ENCODE results near the gene GNB1L.

Gene GNB1L

GRCh38 chr22:19825904-19826618, 28.6 kb downstream of the GNB1L start:
- no peak for DNase-seq (ENCODE audit: low read depth)
- no peak overlapping the region for H3K4me3 ChIP-seq (ENCODE audit: control insufficient read depth, low read depth, low read length)
- no peak for TF ChIP-seq CTCF (IDR thresholded peaks at IDR 0.05; ENCODE audit: control insufficient read depth, insufficient read depth, low read depth, low read length, missing control alignments)

GRCh38 chr22:19824926-19825339, 29.7 kb downstream of the GNB1L start:
- no peak for TF ChIP-seq CTCF (IDR thresholded peaks at IDR 0.05; ENCODE audit: control insufficient read depth, insufficient read depth, low read depth, low read length, missing control alignments)
- DNase-seq (ENCODE audit: low read depth): no peak
- no peak overlapping the region for H3K4me3 ChIP-seq (ENCODE audit: control insufficient read depth, low read depth, low read length)

GRCh38 chr22:19824212-19824925, 30.3 kb downstream of the GNB1L start:
- TF ChIP-seq CTCF (IDR thresholded peaks at IDR 0.05; ENCODE audit: control insufficient read depth, insufficient read depth, low read depth, low read length, missing control alignments): no peak
- no peak for DNase-seq (ENCODE audit: low read depth)

GRCh38 chr22:19823902-19824211, 30.8 kb downstream of the GNB1L start:
- no peak for DNase-seq (ENCODE audit: low read depth)
- no peak overlapping the region for H3K4me3 ChIP-seq (ENCODE audit: control insufficient read depth, low read depth, low read length)
- no peak for TF ChIP-seq CTCF (IDR thresholded peaks at IDR 0.05; ENCODE audit: control insufficient read depth, insufficient read depth, low read depth, low read length, missing control alignments)

More at GRCh38 chr22:19824212-19824925, 30.3 kb downstream of the GNB1L start:
- H3K4me3 ChIP-seq (ENCODE audit: control insufficient read depth, low read depth, low read length): no peak overlapping the region

GRCh38 chr22:19823191-19823901, 31.3 kb downstream of the GNB1L start:
- no peak for DNase-seq (ENCODE audit: low read depth)
- no peak for TF ChIP-seq CTCF (IDR thresholded peaks at IDR 0.05; ENCODE audit: control insufficient read depth, insufficient read depth, low read depth, low read length, missing control alignments)
- H3K4me3 ChIP-seq (ENCODE audit: control insufficient read depth, low read depth, low read length): no peak overlapping the region

GRCh38 chr22:19822301-19823117, 32.2 kb downstream of the GNB1L start:
- no peak for DNase-seq (ENCODE audit: low read depth)
- no peak overlapping the region for H3K4me3 ChIP-seq (ENCODE audit: control insufficient read depth, low read depth, low read length)
- TF ChIP-seq CTCF (IDR thresholded peaks at IDR 0.05; ENCODE audit: control insufficient read depth, insufficient read depth, low read depth, low read length, missing control alignments): no peak
